GM21515 (cell line): Measurements from ENCODE around the gene CPSF3.
A peak's percentile ranks its signal among the peaks of the same experiment; 100 is the strongest.

ENCODE experiments used
- ATAC-seq: cut with Tn5 transposase; IDR thresholded peaks from one replicate; pipeline ENCODE4 v1.9.1; 2021; ENCODE audit not compliant: unreplicated experiment

Gene CPSF3

DNA sequence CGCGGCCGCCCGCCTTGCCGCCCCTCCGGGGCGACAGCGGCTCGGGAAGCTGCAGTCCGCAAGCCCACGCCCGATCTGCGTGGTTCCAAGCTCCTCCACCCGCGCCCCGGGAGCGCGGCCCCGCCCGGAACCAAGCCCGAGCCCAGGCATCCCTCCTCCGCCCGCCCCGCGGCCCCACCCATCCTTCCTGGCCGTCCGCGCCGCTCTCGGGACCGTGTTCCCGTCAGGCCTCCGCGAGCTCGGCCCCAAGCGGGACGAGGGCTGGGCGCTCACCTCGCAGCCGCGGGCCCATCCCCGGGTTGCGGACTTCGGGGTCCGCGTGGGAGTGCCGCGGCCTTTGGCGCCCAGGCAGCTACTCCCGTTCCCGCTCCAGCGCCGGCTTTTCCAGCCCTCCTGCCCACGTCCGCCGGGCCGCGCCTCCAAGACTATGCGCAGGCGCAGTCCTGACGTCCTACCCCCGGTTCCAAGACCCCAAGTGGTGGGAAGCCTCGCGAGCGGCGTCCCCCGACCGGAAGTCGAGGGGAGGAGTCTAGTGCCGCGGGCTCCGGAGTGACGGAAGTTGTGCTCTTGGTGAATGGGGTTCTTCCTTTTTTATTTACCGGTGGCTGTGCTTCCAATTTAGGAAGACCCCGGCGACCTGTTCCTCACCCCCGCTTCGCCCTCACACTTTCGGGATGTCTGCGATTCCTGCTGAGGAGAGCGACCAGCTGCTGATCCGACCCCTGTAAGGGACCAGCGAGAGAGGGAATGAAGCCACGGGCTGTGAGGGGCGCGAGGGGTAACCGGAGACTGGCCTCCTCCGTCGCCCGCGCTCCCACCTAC, at the start of gene CPSF3, which contains the start of gene ITGB1BP1:
Gene CPSF3, plus strand, starts transcription at position 555 of the 822 bp plus-strand sequence. Its CDS starts 120 bp downstream, at position 675.
Gene ITGB1BP1, minus strand, starts transcription at position 429 of the 822 bp plus-strand sequence. CDS start 4,831 bp downstream, outside the sequence.
- ATAC-seq, result peak; percentile 82

DNA sequence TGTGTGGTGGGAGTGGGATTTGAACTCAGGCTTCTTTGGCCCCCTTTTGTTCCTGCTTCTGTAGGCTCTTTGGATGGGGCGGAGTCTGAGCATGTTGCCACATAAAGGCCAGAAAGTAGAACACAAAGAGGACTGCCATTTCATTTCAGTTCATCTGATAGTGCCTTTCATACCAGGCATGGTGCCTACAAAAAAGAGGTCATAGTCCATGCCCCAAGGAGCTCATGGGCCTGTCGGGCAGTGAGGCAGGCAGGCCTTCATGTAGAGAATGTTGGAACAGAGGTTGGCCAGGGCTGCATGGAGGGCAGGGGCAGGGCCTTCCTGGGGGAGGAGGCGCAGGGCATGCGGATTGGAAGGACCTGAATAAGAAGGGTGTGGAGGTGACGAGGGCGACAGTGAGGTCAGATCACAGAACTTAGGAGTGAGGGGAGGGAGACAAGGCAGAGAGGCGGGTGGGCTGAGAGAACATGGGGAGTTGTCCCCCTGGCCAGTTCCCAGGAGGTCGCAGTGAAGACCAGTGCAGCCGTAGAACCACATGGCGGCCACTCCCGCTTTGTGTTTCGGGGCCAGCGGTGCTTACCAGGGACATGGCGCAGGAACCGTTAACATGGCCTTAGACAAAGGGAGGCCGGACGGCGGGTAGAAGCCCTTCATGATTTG, 49.3 kb upstream of the CPSF3 start:
- ATAC-seq, result no peak

DNA sequence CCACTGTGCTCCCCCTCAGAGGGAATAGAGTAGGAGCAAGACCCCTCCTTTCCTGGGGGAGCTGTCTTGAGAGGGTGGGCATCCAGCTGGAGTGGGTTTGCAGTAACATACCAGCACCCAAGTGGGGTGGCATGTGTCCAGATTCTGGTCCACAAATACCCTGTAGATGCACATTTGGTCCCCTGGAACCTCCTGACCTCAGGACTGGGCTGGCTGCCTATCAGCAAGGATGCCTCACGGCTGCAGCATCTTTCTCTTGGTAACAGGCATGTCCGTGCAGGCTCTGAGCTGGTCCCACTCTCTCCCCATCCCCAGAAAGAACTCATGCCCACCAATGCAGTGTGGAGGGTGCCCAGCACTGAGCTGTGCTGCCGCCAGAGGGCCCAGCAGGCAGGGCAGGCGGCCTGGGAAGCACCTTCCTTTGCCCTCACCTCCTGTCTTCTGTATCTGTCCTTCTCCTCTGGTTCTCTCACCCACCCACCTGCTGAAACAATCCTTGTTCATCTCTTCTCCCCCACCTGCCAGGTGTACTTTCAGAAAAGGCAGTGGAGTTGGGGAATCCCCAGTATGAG, 47.5 kb upstream of the CPSF3 start:
- ATAC-seq, result no peak

DNA sequence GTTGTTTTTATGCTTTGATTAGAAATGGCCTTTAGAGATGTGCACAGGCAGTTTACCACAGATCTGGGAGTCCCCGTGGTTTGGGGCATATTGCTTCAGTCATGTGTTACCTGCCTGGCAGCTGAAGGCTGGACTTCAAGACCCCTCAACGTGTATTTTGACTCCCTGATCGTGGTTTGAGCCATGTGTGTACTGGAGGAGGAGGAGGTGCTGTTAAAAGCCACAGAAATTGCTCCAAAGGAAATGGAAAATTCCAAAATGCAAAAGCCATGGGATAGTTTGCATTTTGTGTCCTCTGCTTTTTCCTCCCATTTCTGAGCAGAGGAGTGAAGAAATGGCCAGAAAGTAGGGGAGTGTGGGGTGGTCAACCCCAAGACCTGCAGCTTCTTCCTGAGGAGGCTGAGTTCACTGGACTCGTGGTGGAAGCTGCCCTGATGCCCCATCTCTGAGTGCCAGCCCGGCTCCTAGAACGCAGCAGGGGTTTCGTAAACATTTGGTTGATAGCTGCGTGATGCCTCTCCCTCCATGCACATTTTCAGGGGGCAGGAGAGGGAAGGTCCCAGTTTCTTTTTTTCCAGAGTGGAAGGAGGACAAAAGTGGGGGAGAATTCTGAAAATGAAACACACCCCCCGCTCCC, 45.9 kb upstream of the CPSF3 start:
- ATAC-seq, result no peak

DNA sequence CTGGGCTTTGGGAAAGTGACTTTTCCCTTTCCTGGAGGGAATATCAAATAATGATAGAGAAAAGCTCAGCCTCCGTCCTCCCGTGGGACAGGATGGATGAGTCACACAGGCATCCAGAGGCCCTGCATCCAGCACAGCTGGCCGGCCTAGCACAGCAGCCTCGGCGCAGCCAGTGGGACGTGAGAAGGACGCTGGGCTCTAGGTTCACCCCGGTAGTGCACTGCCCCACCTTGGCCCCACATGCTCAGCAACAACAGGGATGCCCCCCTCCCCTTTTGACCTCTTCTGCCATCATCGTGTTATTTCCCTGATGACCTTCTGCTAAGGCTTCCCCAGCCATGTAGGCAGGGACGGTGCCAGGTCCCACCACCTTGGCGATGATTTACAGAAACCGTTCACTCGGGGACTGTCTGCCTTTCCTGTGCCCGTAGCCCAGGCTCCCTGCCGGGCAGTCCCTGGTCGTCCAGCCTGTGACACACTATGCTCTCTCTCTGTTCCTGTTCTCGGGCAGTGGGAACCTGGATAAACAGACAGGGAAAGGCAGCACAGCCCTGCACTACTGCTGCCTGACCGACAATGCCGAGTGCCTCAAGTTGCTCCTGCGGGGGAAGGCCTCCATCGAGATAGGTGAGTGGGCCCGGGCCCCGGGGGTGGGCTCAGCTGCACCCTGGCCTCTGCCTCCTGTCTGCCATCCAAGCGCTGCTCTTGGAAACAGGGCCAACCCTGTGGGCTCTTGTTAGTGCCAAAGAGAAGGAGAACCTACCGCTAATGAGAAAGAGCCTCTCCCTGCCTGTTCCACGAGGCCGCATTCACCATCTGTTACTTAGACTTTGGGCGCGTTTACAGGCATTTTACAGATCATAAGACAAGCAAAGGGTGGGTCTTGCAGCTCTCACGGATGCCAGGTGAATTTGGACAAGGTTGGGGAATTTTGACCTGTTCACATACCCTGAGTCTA, 44.7 kb upstream of the CPSF3 start:
- no peak for ATAC-seq

DNA sequence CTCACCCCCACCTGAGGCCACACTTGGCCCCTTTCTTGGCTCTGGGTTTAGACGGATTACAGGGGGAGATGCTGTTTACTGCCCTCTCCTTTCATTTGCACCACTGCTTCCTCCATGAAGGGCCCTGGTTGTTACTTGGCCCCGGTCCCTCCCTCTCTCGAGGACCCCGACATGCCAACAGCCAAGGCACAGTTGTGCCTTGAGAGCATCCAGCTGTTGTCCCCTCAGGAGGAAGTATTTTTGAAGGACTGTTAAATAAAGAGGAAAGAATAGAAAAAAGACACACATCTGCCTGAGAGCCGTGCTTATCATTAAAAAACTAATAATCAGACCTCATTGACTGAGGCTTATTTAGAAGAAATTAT, 44.1 kb upstream of the CPSF3 start:
- ATAC-seq, result no peak

DNA sequence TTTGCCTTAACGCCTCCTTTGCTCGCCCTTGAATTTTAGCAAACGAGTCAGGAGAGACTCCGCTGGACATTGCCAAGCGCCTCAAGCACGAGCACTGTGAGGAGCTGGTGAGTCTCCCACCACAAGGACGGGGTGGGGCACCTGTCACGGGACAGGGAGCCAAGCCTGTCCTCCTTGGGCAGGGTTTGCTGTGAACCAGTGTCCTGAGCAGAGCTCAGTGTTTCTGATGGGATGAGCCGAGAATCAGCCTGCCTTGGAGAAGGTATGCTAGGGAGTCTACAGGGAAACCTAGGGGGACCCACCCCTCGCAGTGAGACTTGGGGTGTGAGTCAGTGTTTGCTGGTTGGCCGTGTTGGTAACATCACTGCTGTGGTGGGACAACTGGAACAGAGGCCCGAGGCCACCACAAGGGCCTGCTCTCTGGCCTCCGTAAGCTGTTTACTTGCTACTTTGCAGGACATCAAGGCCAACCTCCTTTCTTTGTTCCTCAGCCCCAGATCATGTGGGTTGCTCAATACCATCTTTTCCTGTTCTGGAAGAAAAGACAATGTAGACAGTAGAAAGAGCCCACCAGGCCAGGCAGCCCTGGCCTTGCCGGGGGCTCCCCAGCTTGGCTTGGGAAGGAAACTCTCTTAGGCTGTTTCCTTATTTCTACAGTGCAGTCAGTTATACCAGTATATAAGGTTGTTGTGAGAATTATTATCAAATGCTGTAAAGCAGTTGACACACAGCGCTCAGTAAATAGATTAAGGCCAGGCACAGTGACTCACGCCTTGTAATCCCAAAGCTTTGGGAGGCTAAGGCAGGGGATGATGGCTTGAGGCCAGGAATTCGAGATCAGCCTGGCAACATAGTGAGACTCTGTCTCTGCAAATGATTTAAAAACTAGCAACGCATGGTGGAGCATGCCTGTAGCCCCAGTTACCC, 42.5 kb upstream of the CPSF3 start:
- ATAC-seq, result no peak

DNA sequence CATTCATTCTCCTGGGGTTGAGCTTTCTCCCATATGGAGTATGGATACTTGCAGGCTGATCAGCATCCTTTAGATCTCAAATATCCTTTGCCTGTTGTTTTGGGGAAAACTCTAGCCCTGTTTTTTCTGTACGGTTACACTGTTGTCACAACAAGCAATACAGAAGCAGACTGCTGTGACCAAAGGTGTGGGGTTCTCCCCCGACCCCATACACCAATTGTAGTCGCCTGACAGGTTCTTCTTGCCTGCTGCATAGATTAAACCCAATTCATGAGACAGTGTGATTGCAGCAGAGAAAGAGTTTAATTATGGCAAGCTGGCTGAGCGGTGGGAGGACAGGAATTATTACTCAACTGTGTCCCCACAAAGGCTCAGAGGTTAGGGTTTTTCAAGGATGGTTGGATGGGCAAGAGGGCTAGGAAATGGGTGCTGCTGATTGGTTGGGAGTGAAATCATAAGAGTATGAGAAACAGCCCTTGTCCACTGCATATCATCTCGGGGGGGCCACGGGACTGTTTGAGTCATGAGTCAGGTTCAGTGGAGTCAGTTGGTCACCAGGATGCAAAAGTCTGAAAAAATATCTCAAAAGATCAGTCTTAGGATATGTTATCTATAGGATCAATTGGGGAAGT, 40.7 kb upstream of the CPSF3 start:
- ATAC-seq, result no peak

DNA sequence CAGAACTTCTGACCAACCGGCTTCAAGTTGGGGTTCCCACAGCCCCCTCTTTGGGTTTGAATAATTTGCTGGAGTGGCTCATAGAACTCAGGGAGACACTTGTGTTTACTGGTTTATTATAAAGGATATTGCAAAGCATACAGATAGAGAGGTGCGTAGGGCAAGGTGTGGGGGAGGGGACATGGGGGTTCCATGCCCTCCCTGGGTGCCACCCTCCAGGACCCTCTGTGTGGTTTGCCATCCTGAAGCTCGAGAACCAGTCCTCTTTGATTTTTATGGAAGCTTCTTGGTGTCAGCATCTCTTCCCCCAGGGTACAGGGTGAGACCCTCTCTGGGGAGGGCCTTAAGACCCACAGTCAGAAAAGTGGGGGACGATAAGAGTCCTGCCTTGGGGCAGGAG, 38.9 kb upstream of the CPSF3 start:
- no peak for ATAC-seq

DNA sequence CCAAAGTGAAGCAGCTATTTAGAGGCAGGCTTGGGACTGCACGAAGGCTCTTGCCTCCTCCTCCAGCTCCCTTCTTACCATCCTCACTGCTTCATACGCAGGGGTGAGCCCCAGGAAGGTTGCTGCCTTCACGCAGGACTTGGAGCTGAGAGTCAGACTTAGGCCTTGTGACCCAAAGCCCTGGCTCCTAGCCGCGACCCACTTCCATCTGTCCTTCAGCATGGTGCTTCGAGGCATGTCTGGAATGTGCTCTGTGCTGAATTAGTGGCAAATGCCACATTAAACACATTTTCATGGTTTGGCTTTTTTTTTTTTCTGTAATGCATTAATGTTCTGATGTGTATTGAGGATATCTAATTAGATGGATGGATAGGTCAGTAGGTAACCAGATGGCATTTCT, 37.6 kb upstream of the CPSF3 start:
- no peak for ATAC-seq

DNA sequence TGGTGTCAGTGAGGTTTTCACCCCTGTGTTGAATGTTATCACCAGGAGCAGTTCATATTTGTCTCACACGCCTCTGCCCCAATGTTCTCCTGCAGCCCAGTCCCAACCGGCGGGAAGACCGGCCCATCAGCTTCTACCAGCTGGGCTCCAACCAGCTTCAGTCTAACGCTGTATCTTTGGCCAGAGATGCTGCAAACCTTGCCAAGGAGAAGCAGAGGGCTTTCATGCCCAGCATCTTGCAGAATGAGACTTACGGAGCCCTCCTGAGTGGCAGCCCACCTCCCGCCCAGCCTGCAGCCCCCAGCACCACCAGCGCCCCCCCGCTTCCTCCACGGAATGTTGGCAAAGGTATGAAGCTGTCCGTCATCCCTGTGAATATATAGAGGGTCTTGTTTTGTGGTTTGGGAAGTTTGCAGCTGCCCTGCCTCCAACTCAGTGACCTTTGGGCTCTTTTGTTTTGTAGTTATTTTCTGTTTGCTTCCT, 35.2 kb upstream of the CPSF3 start:
- no peak for ATAC-seq

DNA sequence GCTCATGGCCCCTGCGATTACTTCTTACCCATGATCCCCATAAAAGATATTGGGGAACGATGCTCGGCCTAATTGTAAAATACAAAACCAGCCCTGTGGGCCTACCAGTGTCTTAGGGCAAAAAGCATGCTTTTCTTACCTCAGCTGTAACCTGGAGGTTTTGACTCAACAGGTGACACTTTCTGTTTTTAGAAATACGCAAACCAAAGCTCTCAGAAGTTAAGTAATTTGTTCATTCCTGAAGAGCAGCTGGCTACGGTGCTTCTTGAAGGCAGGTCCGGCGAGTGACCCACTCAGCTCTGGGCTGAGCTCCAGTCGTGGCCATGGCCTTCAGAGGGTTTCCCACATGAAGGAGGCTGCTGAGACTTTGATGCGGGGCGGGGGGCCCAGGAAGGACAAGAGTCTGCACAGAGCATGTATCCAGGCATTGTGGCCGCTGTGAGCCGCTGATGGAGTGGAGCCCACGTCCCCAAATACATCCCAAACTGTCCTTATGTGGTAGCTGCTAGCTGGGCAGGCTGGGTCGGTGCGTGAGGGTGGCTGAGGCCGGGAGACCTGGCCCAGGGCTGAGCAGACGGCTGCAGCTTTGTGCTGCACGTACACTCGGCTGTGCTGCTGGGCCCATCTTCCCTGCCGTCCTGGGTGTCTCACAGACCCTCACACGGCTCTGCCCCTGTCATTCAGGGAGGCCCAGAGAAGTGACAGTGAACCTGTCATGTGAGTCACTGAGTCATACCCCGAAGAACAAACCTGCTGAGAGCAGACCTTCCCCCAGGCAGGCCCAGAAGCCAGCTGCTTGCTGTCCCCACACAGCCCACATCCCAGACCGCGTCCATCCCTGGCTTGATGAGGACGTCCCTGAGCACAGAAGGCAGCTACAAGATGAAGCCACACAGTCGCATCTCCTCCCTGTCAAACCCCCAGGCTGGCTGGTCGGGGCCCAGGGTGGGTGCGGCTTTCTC, 34.2 kb upstream of the CPSF3 start:
- no peak for ATAC-seq

DNA sequence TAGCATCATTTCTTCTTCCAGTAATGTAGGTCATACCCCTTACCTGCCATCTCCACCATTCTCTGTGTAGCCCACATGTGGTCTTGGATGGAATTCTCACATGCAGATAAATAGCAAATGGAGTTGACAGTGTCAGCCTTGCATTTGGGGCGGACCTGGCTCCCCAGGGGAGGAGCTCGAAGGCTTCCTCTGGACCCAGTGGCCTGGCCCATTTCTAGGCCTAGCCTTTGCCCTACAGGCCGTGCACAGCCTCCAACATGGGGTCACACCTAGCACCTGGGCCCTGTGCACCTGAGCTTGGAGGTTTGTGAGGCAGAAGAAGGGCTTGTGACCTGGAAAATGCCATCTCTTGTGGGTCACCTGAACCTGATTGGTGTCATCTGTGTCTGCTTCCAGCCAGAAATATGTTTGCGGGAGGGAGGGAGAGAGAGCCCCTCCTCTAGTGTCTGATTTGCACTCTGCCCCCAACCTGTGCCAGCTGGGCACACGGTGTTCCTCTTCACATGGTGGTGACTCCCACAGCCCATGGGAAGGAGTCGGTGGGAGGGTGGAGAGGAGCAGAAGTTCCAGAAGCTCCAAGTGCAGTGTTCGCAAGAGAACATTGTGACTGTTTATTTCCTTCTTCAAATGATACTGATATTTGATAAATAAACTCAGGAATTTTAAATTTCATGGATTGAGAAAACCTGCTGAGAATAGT, 33.2 kb upstream of the CPSF3 start:
- no peak for ATAC-seq

DNA sequence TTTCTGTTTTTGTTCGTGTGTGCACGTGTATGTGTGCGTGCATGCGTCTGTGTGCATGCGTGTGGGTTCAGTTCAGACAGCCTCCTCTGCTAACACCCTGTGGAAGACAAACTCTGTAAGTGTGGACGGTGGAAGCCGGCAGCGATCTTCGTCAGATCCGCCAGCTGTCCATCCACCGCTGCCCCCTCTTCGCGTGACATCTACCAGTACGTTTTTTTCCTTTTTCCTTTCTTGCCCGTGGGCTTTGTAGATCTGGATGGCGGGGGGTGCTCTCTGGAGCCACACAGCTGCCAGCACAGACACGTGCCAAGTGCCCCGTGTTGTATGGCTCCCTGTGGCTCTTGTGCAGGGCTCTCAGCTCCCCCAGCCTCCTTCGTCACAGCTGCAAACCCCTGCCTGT, 32.5 kb upstream of the CPSF3 start:
- ATAC-seq, result no peak

DNA sequence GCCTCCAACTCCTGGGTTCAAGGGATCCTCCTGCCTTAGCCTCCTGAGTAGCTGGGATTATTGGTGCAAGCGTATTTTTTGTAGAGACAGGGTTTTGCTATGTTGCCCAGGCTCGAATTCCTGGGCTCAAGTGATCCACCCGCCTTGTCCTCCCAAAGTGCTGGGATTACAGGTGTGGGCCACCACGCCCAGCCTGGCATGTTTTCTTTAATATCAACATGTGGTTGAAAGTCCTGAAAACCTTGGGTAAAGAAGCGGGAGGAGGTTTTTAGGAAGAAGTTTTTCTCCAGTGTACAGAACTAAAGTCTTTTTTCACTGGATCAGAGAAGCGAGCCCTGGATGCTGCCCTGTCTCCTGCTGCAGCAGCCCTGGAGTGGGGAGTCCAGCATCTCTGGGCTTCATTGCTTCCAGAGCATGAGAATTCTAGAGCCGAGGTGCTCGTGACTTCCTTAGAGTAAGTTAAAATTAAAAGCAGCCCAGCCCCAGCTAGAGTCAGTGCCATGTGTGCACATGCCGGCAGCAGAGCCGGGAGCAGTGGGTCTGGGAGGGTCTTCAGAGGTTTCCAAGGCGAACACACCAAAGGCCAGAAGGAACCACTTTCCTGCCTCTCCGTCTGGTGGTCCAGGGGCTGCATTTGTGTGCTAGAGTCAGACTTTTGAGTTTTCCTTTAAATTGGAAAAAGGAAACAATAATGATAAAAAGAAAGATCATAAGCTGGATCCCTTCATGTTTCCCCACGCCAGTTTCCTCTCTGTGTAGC, 31.3 kb upstream of the CPSF3 start:
- ATAC-seq, result no peak
